ENCODE results near the gene TDP1. TPM values are rescaled to one million over a fixed set of nuclear protein-coding genes. Genes with fewer than 3 reads are reported as not detected.

TDP1 gene
- total RNA-seq, 2 donors from 2014 or later: 12.0 to 18.2 TPM

- no peaks in the 10 kb centered on the region for H3K9me3 ChIP-seq
- TF ChIP-seq POLR2AphosphoS5 (IDR thresholded peaks at IDR 0.05) (no peak), CTCF (IDR thresholded peaks at IDR 0.05) (no peak), POLR2A (IDR thresholded peaks at IDR 0.05) (no peak)
- H3K4me1 ChIP-seq (replicated peaks): no peaks in the 10 kb centered on the region
- intact Hi-C loops (cut with DNase I): no loop called here
- no peaks in the 10 kb centered on the region for H3K36me3 ChIP-seq
- no peak overlapping the region for H3K27ac ChIP-seq
- H3K4me3 ChIP-seq: no peak overlapping the region
- no peaks in the 10 kb centered on the region for H3K27me3 ChIP-seq (replicated peaks; ENCODE audit: insufficient read depth)
- DNase-seq (ENCODE audit: low spot score): no peak
- 83% methylated on average over 2 of the region's 2 CpGs for WGBS
These were observed 89.9 kb downstream of the TDP1 start for GRCh38 chr14:90045616-90046015.

- Histone ChIP-seq H3K27ac (no peak overlapping the region), H3K36me3 (no peaks in the 10 kb centered on the region), H3K27me3 (replicated peaks; ENCODE audit: insufficient read depth) (no peaks in the 10 kb centered on the region), H3K4me3 (no peak overlapping the region), H3K4me1 (replicated peaks) (no peaks in the 10 kb centered on the region), H3K9me3 (no peaks in the 10 kb centered on the region)
- intact Hi-C loops (cut with DNase I): no loop called here
- no peak for DNase-seq (ENCODE audit: low spot score)
- TF ChIP-seq CTCF (IDR thresholded peaks at IDR 0.05) (no peak), POLR2AphosphoS5 (IDR thresholded peaks at IDR 0.05) (no peak), POLR2A (IDR thresholded peaks at IDR 0.05) (no peak)
- WGBS: 76% methylated on average over 3 of the region's 3 CpGs
These were observed 93.7 kb downstream of the TDP1 start for GRCh38 chr14:90049390-90049789.

GRCh38 chr14:90050271-90050670 lies 94.5 kb downstream of the TDP1 start:
- intact Hi-C loops (cut with DNase I): no loop called here
- DNase-seq (ENCODE audit: low spot score): no peak
- H3K27ac ChIP-seq: no peak overlapping the region
- no peaks in the 10 kb centered on the region for H3K27me3 ChIP-seq (replicated peaks; ENCODE audit: insufficient read depth)
- no peaks in the 10 kb centered on the region for H3K36me3 ChIP-seq
- H3K9me3 ChIP-seq: no peaks in the 10 kb centered on the region
- H3K4me1 ChIP-seq (replicated peaks): no peaks in the 10 kb centered on the region
- no peak for TF ChIP-seq POLR2A (IDR thresholded peaks at IDR 0.05)
- no peak for TF ChIP-seq POLR2AphosphoS5 (IDR thresholded peaks at IDR 0.05)
- no peak for TF ChIP-seq CTCF (IDR thresholded peaks at IDR 0.05)
- WGBS: 94% methylated on average over 4 of the region's 4 CpGs
- H3K4me3 ChIP-seq: no peak overlapping the region

- Histone ChIP-seq H3K4me3 (no peak overlapping the region), H3K27me3 (replicated peaks; ENCODE audit: insufficient read depth) (no peaks in the 10 kb centered on the region), H3K27ac (no peak overlapping the region), H3K9me3 (no peaks in the 10 kb centered on the region), H3K36me3 (no peaks in the 10 kb centered on the region), H3K4me1 (replicated peaks) (no peaks in the 10 kb centered on the region)
- WGBS: 30% methylated on average over 2 of the region's 2 CpGs
- intact Hi-C loops (cut with DNase I): no loop called here
- no peak for TF ChIP-seq POLR2A (IDR thresholded peaks at IDR 0.05)
- no peak for TF ChIP-seq POLR2AphosphoS5 (IDR thresholded peaks at IDR 0.05)
- no peak for TF ChIP-seq CTCF (IDR thresholded peaks at IDR 0.05)
- no peak for DNase-seq (ENCODE audit: low spot score)
These were observed 97.3 kb downstream of the TDP1 start for GRCh38 chr14:90053044-90053443.

- TF ChIP-seq POLR2A (IDR thresholded peaks at IDR 0.05) (no peak), CTCF (IDR thresholded peaks at IDR 0.05) (no peak), POLR2AphosphoS5 (IDR thresholded peaks at IDR 0.05) (peak; percentile 50)
- H3K36me3 ChIP-seq: no peaks in the 10 kb centered on the region
- no peak overlapping the region for H3K4me3 ChIP-seq
- intact Hi-C loops (cut with DNase I): no loop called here
- WGBS: 39% methylated on average over 1 of the region's 1 CpG
- no peaks in the 10 kb centered on the region for H3K9me3 ChIP-seq
- H3K27ac ChIP-seq: no peak overlapping the region
- H3K4me1 ChIP-seq (replicated peaks): no peaks in the 10 kb centered on the region
- no peaks in the 10 kb centered on the region for H3K27me3 ChIP-seq (replicated peaks; ENCODE audit: insufficient read depth)
- DNase-seq (ENCODE audit: low spot score): no peak
These were observed 99.1 kb downstream of the TDP1 start for GRCh38 chr14:90054803-90055202.

Data from prostate gland (tissue), 2 donors.